Dedifferentiated amniotic fluid mesenchymal stem cell (primary cell): Measurements from ENCODE around the gene IL31RA.
"Not testable (repeated sequence)": the region's sequence is repeated elsewhere in the genome, so short reads cannot be mapped to it uniquely, and the experiment has no call there.

Experiments
- DNase-seq: peaks from one replicate; pipeline ENCODE4 v3.0.0-alpha.2; 2016; ENCODE audit errors: extremely low spot score

IL31RA gene

GRCh38 chr5:55850839-55851674, at the start of gene IL31RA:
Gene IL31RA, plus strand, starts transcription at chr5:55851357. Its CDS starts 214 bp downstream, at chr5:55851571.
- peak; percentile 63 for DNase-seq

DNA sequence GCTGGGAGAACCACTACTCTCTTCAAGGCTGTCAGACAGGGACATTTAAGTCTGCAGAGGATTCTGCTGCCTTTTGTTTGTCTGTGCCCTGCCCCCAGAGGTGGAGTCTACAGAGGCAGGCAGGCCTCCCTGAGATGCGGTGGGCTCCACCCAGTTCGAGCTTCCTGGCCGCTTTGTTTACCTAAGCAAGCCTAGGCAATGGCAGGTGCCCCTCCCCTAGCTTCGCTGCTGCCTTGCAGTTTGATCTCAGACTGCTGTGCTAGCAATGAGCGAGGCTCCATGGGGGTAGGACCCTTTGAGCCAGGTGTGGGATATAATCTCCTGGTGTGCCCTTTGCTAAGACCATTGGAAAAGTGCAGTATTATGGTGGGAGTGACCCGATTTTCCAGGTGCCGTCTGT, 42.3 kb upstream of the IL31RA start:
- DNase-seq, result not testable (repeated sequence)

DNA sequence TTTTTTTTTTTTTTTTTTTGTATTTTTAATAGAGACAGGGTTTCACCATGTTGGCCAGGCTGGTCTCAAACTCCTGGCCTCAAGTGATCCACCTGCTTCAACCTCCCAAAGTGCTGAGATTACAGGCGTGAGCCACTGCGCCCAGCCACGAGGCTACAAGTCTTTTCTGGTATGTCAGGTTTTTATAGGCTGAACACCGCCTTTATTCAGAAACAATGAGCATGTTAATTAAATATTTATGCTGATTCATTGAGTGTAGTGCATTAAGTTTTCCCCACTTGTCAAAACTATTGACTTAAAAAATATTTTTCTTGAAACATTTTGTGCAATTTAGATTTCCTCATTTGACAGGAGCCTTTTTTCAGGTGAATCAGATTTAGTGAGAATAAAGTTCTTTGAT, 35.2 kb upstream of the IL31RA start:
- DNase-seq, result not testable (repeated sequence)

DNA sequence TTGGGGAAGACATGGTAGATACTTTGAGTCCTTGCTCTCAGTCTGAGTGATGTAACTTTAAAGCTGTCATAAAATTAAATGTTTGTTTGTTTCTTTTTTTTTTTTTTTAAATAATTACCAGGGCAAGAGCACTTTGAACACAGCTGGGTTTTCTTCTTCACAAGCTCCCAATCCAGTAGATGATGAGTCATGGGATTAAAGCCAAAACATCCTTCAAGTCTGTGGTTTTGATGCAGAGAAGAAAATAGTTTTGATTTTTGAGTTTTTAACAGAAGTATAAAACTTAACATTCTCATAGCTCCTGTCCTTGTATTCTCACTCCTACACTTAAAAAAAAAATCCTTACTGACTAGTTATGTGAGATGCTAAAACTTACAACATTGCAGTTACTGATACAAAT, 34.8 kb upstream of the IL31RA start:
- peak; percentile 86 for DNase-seq

- DNase-seq, result no peak
These were observed 34.1 kb upstream of the IL31RA start for GRCh38 chr5:55817030-55817429.

GRCh38 chr5:55820488-55820887, 30.7 kb upstream of the IL31RA start:
- no peak for DNase-seq

- DNase-seq, result no peak
These were observed 29.2 kb upstream of the IL31RA start for GRCh38 chr5:55821731-55822512.

DNA sequence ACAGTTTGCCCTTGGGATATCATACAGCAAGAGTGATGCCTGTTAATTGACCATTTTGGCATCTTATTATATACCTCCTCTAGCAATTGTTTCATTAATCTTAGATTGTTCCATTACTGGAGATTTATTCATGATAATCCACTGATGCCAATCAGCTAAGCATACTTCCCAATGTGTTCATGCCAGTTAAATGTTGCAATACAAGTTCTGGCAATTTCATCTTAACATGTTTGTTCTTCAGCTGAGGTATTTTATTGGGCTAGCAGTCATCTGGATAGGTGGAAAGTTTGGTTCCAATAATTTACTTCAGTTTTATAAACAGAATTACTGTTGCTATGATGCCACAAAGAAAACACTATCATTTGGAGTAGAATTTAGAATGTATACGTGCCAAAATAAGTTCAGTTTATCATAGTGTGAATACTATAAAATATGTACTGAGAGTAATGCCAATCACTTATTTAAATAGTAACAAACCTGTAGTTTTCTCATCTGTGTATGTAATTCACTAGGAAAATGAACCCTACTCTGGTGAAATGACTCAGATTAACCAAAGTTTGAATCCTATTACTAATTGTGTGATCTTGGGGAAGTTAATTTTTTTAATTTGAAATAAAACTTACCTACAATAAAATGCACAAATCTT, 27.9 kb upstream of the IL31RA start:
- no peak for DNase-seq

- DNase-seq, result no peak
These were observed 21.2 kb upstream of the IL31RA start for GRCh38 chr5:55829956-55830355.

DNA sequence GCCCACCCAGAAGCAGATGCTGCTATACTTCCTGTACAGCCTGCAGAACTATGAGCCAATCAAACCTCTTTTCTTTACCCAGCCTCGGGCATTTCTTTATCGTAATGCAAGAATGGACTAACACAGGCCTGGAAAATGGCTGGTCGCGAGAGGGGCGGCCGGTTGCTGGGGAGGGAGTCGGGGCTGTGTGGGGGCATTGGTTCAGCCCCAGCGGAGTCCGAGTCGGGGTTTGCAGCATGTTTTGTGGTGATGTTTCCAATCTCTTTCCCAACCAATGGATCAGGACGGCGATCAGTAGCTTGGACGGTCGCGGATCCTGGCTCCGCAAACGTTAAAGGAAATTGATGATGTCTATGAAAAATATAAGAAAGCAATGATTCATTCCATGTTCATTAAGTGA, 18.7 kb upstream of the IL31RA start:
- DNase-seq, result no peak

DNA sequence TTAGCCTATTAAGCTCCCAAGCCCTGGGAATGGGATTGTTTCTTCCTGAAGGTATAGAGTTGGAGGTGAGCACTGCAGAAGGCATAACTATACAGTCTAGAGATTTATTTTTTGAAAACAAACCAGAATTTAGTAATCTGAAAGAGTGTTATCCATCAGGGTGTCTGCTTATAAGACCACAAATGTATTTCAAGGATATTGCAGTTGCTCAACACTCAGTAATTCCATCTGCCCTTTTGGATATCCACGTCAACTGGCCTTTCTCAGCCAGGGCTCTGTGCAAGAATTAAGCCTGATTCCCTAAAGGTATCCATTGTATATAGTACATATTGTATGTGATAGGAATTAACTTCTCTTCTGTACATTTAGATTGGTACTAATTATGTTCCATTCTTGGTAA, 15.0 kb upstream of the IL31RA start:
- DNase-seq, result no peak

GRCh38 chr5:55841976-55842375, 9.2 kb upstream of the IL31RA start:
- DNase-seq, result no peak

DNA sequence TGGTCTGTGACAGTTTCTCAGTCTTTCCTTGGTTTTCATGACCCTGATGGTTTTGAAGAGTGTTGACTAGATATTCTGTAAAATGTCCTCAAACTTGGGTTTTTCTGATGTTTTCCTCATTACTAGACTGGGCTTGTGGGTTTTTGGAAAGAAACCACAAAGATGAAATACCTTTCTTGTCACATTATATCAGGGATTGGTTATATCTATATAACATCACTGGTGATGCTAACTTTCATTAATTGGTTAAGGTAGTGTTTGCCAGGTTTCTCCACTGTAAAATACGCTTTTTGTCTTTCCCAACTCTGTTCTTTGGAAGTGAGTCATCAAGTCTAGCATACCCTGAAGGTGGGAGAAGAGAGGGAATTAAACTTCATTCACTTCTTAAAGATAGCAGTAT, 3.3 kb upstream of the IL31RA start:
- DNase-seq, result no peak

DNA sequence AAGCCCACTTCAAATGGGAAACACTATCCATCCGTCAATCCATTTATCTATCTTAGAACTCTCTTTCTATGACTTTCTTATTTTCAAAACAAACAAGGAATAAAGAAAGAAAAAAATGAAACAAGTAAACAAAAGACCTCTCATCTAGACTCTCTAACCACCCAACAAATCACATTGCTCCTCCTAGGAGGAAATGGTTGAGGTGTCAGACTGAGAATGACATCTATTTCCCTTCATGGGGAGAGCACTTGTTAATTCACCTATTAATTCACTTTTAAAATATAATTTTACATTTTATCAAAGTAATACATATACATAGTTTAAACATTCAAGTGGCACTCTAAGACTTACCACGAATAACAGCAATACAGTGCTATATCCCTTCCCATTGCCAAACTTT, 2.4 kb upstream of the IL31RA start:
- no peak for DNase-seq

GRCh38 chr5:55851675-55851979, 470 bp downstream of the IL31RA start:
- DNase-seq, result no peak

- DNase-seq, result no peak
These were observed 1.3 kb downstream of the IL31RA start for GRCh38 chr5:55852503-55852902.

DNA sequence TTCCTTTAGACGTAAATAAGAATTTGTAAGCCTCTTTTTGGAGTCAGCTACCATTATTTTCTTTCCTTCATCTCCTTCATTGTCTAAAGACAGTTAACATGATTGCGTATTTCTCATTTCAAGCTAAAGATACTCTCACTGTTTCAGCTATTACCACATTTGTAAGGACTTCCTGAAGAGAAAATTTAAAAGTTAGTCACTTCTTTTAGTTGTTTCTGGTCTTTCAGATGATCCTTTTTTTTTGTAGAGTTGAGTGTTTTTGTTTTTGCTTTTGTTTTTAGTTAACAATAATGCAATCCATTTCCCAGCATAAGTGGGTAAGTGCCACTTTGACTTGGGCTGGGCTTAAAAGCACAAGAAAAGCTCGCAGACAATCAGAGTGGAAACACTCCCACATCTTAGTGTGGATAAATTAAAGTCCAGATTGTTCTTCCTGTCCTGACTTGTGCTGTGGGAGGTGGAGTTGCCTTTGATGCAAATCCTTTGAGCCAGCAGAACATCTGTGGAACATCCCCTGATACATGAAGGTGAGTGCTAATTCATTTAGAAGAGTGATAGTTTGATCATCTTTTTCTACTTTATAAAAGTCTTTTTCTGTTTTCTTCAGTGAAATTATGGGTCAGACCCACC, 2.0 kb downstream of the IL31RA start:
- no peak for DNase-seq

- DNase-seq, result no peak
These were observed 2.7 kb downstream of the IL31RA start for GRCh38 chr5:55853818-55854217.

- DNase-seq, result no peak
These were observed 4.4 kb downstream of the IL31RA start for GRCh38 chr5:55855509-55855908.

DNA sequence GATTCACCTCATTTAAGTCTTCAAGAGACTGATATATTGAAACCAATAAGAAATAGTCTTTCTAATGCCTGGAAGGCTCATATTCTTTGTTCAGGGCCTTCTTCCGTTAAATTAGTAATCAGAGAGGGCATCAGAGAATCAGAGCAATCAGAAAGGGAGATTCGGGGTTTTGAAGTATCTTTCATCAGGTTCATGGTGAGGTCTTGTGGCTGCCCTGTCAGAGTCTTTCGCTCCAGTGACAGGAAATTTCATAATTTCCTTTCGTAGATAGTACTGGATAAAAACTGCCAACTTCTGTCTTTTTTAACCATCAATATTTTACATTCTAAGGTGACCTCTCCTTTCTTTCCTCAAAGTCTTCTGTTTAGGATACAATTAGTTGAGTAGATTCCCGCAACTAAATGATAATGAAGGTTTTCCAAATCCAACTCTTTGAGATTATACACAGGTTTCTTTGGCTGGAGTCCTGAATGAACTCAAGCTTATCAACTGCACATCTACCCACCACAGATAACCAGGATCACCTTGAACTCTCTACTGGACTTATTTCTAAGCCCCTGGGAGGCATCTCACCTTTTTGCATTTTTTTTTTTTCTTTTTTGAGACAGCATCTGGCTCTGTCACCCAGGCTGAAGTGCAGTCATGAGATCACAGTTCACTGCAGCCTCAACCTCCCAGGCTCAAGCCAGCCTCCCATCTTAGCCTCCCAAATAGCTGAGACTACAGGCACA, 5.5 kb downstream of the IL31RA start:
- DNase-seq, result no peak

GRCh38 chr5:55857247-55857640, 6.1 kb downstream of the IL31RA start:
- no peak for DNase-seq

DNA sequence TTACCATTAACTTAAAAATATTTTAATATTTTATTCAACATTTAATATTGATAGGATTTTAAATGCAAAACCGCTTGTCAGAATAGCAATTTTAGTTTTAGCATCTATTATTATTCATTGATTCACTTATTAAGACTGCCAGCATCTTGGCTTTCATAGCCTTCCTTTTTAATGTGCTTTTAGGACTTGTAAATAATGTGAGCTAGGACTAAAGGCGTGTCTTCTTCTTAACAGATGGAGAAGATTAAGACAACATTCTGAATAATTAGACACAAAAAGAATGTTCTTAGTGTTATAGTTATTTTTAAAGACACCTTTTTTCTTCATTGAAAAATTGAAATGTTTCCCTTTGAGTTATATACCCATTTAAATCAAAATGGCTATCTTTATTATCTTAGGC, 6.9 kb downstream of the IL31RA start:
- DNase-seq, result no peak
